Heart left ventricle (tissue), 16 donors: ENCODE measurements around the gene GSTA1. TPM values are rescaled to one million over a fixed set of nuclear protein-coding genes. Genes with fewer than 3 reads are reported as not detected.
"Not testable (repeated sequence)": the region's sequence is repeated elsewhere in the genome, so short reads cannot be mapped to it uniquely, and the experiment has no call there.

Source experiments
- ATAC-seq, 4 donors: fragments of 200-7000 bp; cut with Tn5 transposase; one replicate each; pipeline ENCODE4 v1.9.1; 2020 to 2022; ENCODE audit warnings: moderate library complexity in 4 of 4, mild to moderate bottlenecking in 3 of 4, moderate number of reproducible peaks in 1 of 4
- DNase-seq, 5 donors: peaks; one replicate each; pipeline ENCODE4 v3.0.0-alpha.2; 2020
- H3K27ac ChIP-seq, 12 donors: fragments of 200-600 bp; sonication (generic) in 4 of 12; one replicate each; pipeline versions ENCODE4 v1.5.0 to v1.8.0; 2016 to 2022; ENCODE audit warnings: mild to moderate bottlenecking in 2 of 12
- H3K27me3 ChIP-seq, 9 donors: fragments of 200-600 bp; sonication (generic) in 2 of 9; one replicate each; pipeline versions ENCODE4 v1.5.1 to v1.8.0; 2016 to 2022; ENCODE audit warnings: mild to moderate bottlenecking in 3 of 9
- H3K36me3 ChIP-seq, 9 donors: fragments of 200-600 bp; sonication (generic) in 2 of 9; one replicate each; pipeline versions ENCODE4 v1.5.0 to v1.8.0; 2018 to 2022; ENCODE audit warnings: mild to moderate bottlenecking in 2 of 9
- H3K4me1 ChIP-seq, 12 donors: fragments of 200-600 bp; sonication (generic) in 4 of 12; one replicate each; pipeline versions ENCODE4 v1.5.0 to v1.8.0; 2016 to 2022; ENCODE audit warnings: mild to moderate bottlenecking in 3 of 12
- H3K4me3 ChIP-seq, 12 donors: fragments of 200-600 bp; sonication (generic) in 4 of 12; one replicate each; pipeline versions ENCODE4 v1.5.0 to v1.8.0; 2017 to 2022; ENCODE audit warnings: mild to moderate bottlenecking in 9 of 12, moderate library complexity in 4 of 12
- H3K9me3 ChIP-seq, 12 donors: fragments of 200-600 bp; sonication (generic) in 4 of 12; one replicate each; pipeline versions ENCODE4 v1.5.0 to v1.8.0; 2016 to 2022; ENCODE audit warnings: mild to moderate bottlenecking in 1 of 12
- CTCF ChIP-seq, 12 donors: fragments of 200-600 bp; sonication (generic) in 4 of 12; IDR thresholded peaks; one replicate each; pipeline versions ENCODE4 v1.5.0 to v1.8.0; 2018 to 2022; ENCODE audit warnings: antibody characterized with exemption in 12 of 12, mild to moderate bottlenecking in 5 of 12
- POLR2A ChIP-seq, 2 donors: fragments of 450-650 bp; IDR thresholded peaks; one replicate each; pipeline ENCODE4 v1.6.1; 2017; ENCODE audit warnings: antibody characterized with exemption in 2 of 2, mild to moderate bottlenecking in 2 of 2, moderate library complexity in 2 of 2
- WGBS, 4 donors: extraction: QIAGEN DNeasy Blood & Tissue Kit in 2 of 4; methylation state at CpG; one replicate each; pipeline versions ENCODE4 v1.1.5 to v1.1.7; 2013 to 2018; 5-methylcytosine and 5-hydroxymethylcytosine counted together
- intact Hi-C, 10 donors: fragments of 100-400 bp; cut with DNase I; formaldehyde crosslinking; loops; one replicate each; pipeline versions ENCODE4 v1.11.1 to v1.14.2; 2022
- polyA plus RNA-seq, 2 donors: library from polyadenylated mRNA; stranded (reverse); fragments of 200-250 nt; gene quantifications; one replicate each; pipeline ENCODE4 v1.2.3, GENCODE V29; 2013
- total RNA-seq, 9 donors: library from RNA; depleted of rRNA in 2 of 9; stranded (reverse); fragments of >200 nt in 2 of 9; fragmentation: NEBNext Ultra II Directional in 3 of 9; extraction: Animal tissue kit (Norgen Biotek cat#: 25700) in 3 of 9; gene quantifications; one replicate each; pipeline versions ENCODE4 v1.1.0 to v1.2.4, GENCODE V29; 2016 to 2023
- donor health status: ischemic (EF 13 %, LVEDD 7.1; RV severe dilation, severe dysfunction).
- donor health status: healthy with polysubstance abuse.
- donor health status: DM: no; HTN: yes; CAD: no.
- donor health status: DM: no; HTN: no; CAD: no.
- donor health status: ischemic (EF 25% LVEDD 6.9; RV normal size, moderate dysfunction).
- donor health status: ischemic (EF 25% LVEDD 5.7; RV mildly dilated, moderate dysfunction).
- donor health status: healthy.
- donor health status: DM: yes; HTN: yes; CAD: no.
- donor health status: ischemic (EF 35%, LVEDD 5.7; RV mildly dilated, moderate dysfunction).
- donor health status: nonischemic (EF 11% LVEDD 7.7; RV severe dilation, severe dysfunction).
- donor health status: DM: yes; HTN: yes; CAD: no.
- donor health status: PGD.
- donor health status: ischemic (EF 29% LVEDD 5.4; RV normal size, mild dysfunction).
- donor health status: nonischemic (EF 23%, LVEDD 6.1; RV moderate dilation, normal function).

Gene GSTA1
- total and polyA plus RNA-seq, 11 donors, result not detected

GRCh38 chr6:52760105-52760765 lies 43.4 kb downstream of the GSTA1 start:
- H3K4me3 ChIP-seq, result no peak overlapping the region
- no peak overlapping the region for H3K27ac ChIP-seq
- DNase-seq (no peak), ATAC-seq (no peak)
- no peaks in the 10 kb centered on the region for H3K9me3 ChIP-seq
- H3K36me3 ChIP-seq, result no peaks in the 10 kb centered on the region
- 64 to 70% (median 68%) methylated on average over 6 of the region's 6 CpGs for WGBS, 4 donors
- peaks cover 0 to 7% (median 0%) of the 10 kb centered on the region in 12 donors for H3K4me1 ChIP-seq
- TF ChIP-seq CTCF (IDR thresholded peaks at IDR 0.05) (no peak), POLR2A (IDR thresholded peaks at IDR 0.05) (no peak)
- peaks cover 0 to 4% (median 0%) of the 10 kb centered on the region in 9 donors for H3K27me3 ChIP-seq
- intact Hi-C loops, result no loop called here

- Histone ChIP-seq H3K27ac (no peak overlapping the region), H3K4me3 (no peak overlapping the region), H3K36me3 (no peaks in the 10 kb centered on the region), H3K27me3 (peaks cover 0 to 4% (median 0%) of the 10 kb centered on the region in 9 donors), H3K9me3 (no peaks in the 10 kb centered on the region), H3K4me1 (peaks cover 0 to 7% (median 0%) of the 10 kb centered on the region in 12 donors)
- 39 to 77% (median 63%) methylated on average over 1 of the region's 1 CpG for WGBS, 4 donors
- TF ChIP-seq POLR2A (IDR thresholded peaks at IDR 0.05) (no peak), CTCF (IDR thresholded peaks at IDR 0.05) (no peak)
- ATAC-seq, result peak in 2 of 4 donors; percentile 43 to 65
- no peak for DNase-seq
- intact Hi-C loops, result no loop called here
Observed at GRCh38 chr6:52759085-52759484, 44.5 kb downstream of the GSTA1 start.

- H3K4me3 ChIP-seq, intact Hi-C loops, H3K9me3 ChIP-seq, H3K36me3 ChIP-seq, ATAC-seq, H3K27me3 ChIP-seq, DNase-seq, H3K27ac ChIP-seq, H3K4me1 ChIP-seq: not testable (repeated sequence)
- WGBS, 4 donors, result 70 to 85% (median 73%) methylated on average over 7 of the region's 7 CpGs
Observed at GRCh38 chr6:52757651-52758338, 45.8 kb downstream of the GSTA1 start.

GRCh38 chr6:52754443-52754842 lies 49.2 kb downstream of the GSTA1 start:
- H3K9me3 ChIP-seq, result peaks cover 0 to 6% (median 0%) of the 10 kb centered on the region in 12 donors
- ATAC-seq (no peak), DNase-seq (no peak)
- no peak for TF ChIP-seq CTCF (IDR thresholded peaks at IDR 0.05)
- no peak for TF ChIP-seq POLR2A (IDR thresholded peaks at IDR 0.05)
- no peak overlapping the region for H3K27ac ChIP-seq
- no peaks in the 10 kb centered on the region for H3K36me3 ChIP-seq
- H3K27me3 ChIP-seq, result no peaks in the 10 kb centered on the region
- peaks cover 0 to 5% (median 0%) of the 10 kb centered on the region in 12 donors for H3K4me1 ChIP-seq
- WGBS, 4 donors, result 84 to 90% (median 88%) methylated on average over 3 of the region's 3 CpGs
- no peak overlapping the region for H3K4me3 ChIP-seq
- intact Hi-C loops, result no loop called here

- intact Hi-C loops, H3K4me3 ChIP-seq, DNase-seq, H3K4me1 ChIP-seq, H3K27me3 ChIP-seq, ATAC-seq, H3K9me3 ChIP-seq, H3K36me3 ChIP-seq, H3K27ac ChIP-seq: not testable (repeated sequence)
- 86 to 98% (median 91%) methylated on average over 2 of the region's 2 CpGs for WGBS, 4 donors
Observed at GRCh38 chr6:52753137-52753536, 50.5 kb downstream of the GSTA1 start.
